Smooth muscle cell (in vitro differentiated cells): Measurements from ENCODE around the gene MAPKAP1. TPM values are rescaled to one million over a fixed set of nuclear protein-coding genes. Genes with fewer than 3 reads are reported as not detected.

Source experiments
- DNase-seq: peaks from one replicate; lab custom pipeline; 2025; ENCODE audit not compliant: unreplicated experiment; lab: John Stamatoyannopoulos, UW
- H2AFZ ChIP-seq: fragments of 200-600 bp; sonication (generic); 2 replicates; pipeline ENCODE4 v1.6.0; 2016; ENCODE audit warnings: antibody characterized with exemption, low read depth, mild to moderate bottlenecking
- H3F3A ChIP-seq: fragments of 200-600 bp; sonication (generic); 2 replicates; pipeline ENCODE4 v1.6.0; 2017; ENCODE audit warnings: antibody characterized with exemption, low read depth
- H3K27ac ChIP-seq: fragments of 200-600 bp; sonication (generic); 2 replicates; pipeline ENCODE4 v1.5.1; 2016; ENCODE audit warnings: low read depth, mild to moderate bottlenecking
- H3K27me3 ChIP-seq: fragments of 200-600 bp; sonication (generic); 2 replicates; pipeline ENCODE4 v1.6.1; 2016; ENCODE audit warnings: low read depth, mild to moderate bottlenecking
- H3K36me3 ChIP-seq: fragments of 200-600 bp; sonication (generic); 2 replicates; pipeline ENCODE4 v1.5.1; 2016; ENCODE audit warnings: low read depth
- H3K4me1 ChIP-seq: fragments of 200-600 bp; sonication (generic); 2 replicates; pipeline ENCODE4 v1.5.1; 2016; ENCODE audit warnings: low read depth
- H3K4me2 ChIP-seq: fragments of 200-600 bp; sonication (generic); 2 replicates; pipeline ENCODE4 v1.6.0; 2016; ENCODE audit warnings: mild to moderate bottlenecking
- H3K4me3 ChIP-seq: fragments of 200-600 bp; sonication (generic); 2 replicates; pipeline ENCODE4 v1.5.1; 2016; ENCODE audit warnings: mild to moderate bottlenecking
- H3K79me2 ChIP-seq: fragments of 200-600 bp; sonication (generic); 2 replicates; pipeline ENCODE4 v1.6.0; 2016; ENCODE audit warnings: low read depth, mild to moderate bottlenecking
- H3K9ac ChIP-seq: fragments of 200-600 bp; sonication (generic); 2 replicates; pipeline ENCODE4 v1.6.0; 2016; ENCODE audit warnings: low read depth
- H3K9me3 ChIP-seq: fragments of 200-600 bp; sonication (generic); replicated peaks from 2 replicates; pipeline ENCODE4 v1.5.1; 2016; ENCODE audit warnings: low read depth
- H4K20me1 ChIP-seq: fragments of 200-600 bp; sonication (generic); 2 replicates; pipeline ENCODE4 v1.6.0; 2016; ENCODE audit warnings: low read depth
- CTCF ChIP-seq: fragments of 200-600 bp; sonication (generic); IDR thresholded peaks from 2 replicates; pipeline ENCODE4 v1.5.1; 2017; ENCODE audit warnings: borderline replicate concordance, mild to moderate bottlenecking, antibody characterized with exemption; ENCODE audit not compliant: insufficient read depth, poor library complexity, severe bottlenecking
- WGBS: methylation state at CpG from one replicate; pipeline ENCODE4 v1.1.7; 2016; ENCODE audit warnings: low lambda C conversion rate; 5-methylcytosine and 5-hydroxymethylcytosine counted together
- polyA plus RNA-seq: library from polyadenylated mRNA; unstranded; fragments of >200 nt; fragmentation: Nextera tagmentation; extraction: Ambion mirVana; gene quantifications from 2 replicates; pipeline ENCODE4 v1.2.1, GENCODE V29; 2016
- total RNA-seq: library from RNA; depleted of rRNA; stranded (reverse); fragments of >200 nt; gene quantifications from 2 replicates; pipeline ENCODE4 v1.2.3, GENCODE V29; 2014

The MAPKAP1 gene
- total and polyA plus RNA-seq, 2 experiments from 2014 or later: 50.1 to 74.5 TPM

DNA sequence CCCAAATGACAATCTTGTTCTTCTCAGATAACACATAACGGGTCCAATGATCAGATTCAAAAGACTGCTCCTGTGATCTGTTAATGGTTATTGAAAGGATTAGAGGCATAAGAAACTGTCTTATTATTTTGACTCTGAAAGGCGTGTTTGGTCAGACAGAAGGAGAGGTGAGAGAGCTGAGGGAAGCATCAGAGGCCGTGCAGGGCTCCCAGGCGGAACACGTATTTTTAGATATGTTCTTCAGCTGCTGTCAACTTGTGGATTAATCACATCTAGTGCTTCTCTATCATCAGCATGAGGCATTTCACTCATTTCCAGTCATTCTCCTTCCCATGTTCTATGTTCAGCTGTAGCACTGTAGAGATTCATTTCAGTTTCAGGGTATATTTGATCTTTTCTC is 199.8 kb downstream of the MAPKAP1 start:
- H3K4me3 ChIP-seq: no peak overlapping the region
- no peak for TF ChIP-seq CTCF
- no peak overlapping the region for H2AFZ ChIP-seq
- no peak overlapping the region for H3K4me2 ChIP-seq
- no peak overlapping the region for H3K27ac ChIP-seq
- H3K27me3 ChIP-seq: no peaks in the 10 kb centered on the region
- H3K36me3 ChIP-seq: no peaks in the 10 kb centered on the region
- H3K79me2 ChIP-seq: peaks cover 5% of the 10 kb centered on the region
- peaks cover 15% of the 10 kb centered on the region for H3K4me1 ChIP-seq
- H3K9me3 ChIP-seq: no peaks in the 10 kb centered on the region
- peaks cover 12% of the 10 kb centered on the region for H4K20me1 ChIP-seq
- 87% methylated on average over 5 of the region's 5 CpGs for WGBS
- H3K9ac ChIP-seq: no peak overlapping the region
- DNase-seq: no peak
- peaks cover 4% of the 10 kb centered on the region for H3F3A ChIP-seq

DNA sequence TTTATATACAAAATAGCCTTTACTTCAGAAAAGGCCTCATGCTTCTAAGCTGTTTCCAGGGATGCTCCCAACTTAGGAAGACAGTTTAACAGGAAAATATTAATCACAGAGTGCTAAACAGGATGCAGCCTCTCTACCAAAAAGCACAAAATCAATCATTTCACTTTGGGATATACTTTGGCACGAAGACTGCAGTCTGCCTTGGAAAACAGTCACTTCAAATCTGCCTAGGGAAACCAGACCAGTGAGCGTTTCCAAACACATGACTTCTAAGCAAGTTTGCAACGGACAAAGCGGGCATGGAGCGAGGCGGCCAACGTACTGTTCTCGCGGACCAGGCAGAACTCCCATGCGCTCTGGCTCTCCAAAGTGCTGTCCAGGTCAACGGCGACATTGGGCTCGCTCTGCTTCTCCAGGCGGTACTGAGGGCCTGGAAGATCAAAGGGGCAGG is 201.0 kb downstream of the MAPKAP1 start:
- Histone ChIP-seq H3K4me3 (no peak overlapping the region), H3K9ac (no peak overlapping the region), H3K9me3 (no peaks in the 10 kb centered on the region), H3K79me2 (peaks cover 5% of the 10 kb centered on the region), H3K4me1 (peaks cover 6% of the 10 kb centered on the region), H3K27me3 (no peaks in the 10 kb centered on the region), H4K20me1 (peaks cover 12% of the 10 kb centered on the region), H3F3A (no peaks in the 10 kb centered on the region), H3K27ac (no peak overlapping the region), H3K4me2 (no peak overlapping the region), H2AFZ (no peak overlapping the region), H3K36me3 (no peaks in the 10 kb centered on the region)
- 66% methylated on average over 14 of the region's 14 CpGs for WGBS
- no peak for TF ChIP-seq CTCF
- no peak for DNase-seq

DNA sequence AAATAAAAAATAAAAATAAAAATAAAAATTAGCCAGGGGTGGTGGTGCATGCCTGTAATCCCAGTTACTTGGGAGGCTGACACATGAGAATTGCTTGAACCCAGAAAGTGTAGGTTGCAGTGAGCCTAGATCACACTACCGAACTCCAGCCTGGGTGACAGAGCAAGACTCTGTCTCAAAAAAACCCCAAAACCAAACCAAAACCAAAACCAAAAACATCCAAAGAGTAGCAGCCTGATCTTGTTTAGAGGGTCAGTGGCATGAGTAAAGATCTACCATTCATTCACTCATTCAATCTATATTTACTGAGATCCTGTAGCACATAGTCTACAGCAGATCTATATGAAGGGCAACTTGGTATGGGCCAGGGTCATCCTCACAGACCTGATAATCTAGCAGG is 202.4 kb downstream of the MAPKAP1 start:
- no peak overlapping the region for H2AFZ ChIP-seq
- 85% methylated on average over 1 of the region's 1 CpG for WGBS
- peaks cover 6% of the 10 kb centered on the region for H3K4me1 ChIP-seq
- H3K4me2 ChIP-seq: no peak overlapping the region
- no peaks in the 10 kb centered on the region for H3F3A ChIP-seq
- no peak overlapping the region for H3K9ac ChIP-seq
- no peak for TF ChIP-seq CTCF
- H3K9me3 ChIP-seq: no peaks in the 10 kb centered on the region
- no peak overlapping the region for H3K27ac ChIP-seq
- no peaks in the 10 kb centered on the region for H3K79me2 ChIP-seq
- DNase-seq: no peak
- H3K36me3 ChIP-seq: no peaks in the 10 kb centered on the region
- H3K4me3 ChIP-seq: no peak overlapping the region
- peaks cover 12% of the 10 kb centered on the region for H4K20me1 ChIP-seq
- no peaks in the 10 kb centered on the region for H3K27me3 ChIP-seq

- WGBS: 95% methylated on average over 1 of the region's 1 CpG
Measured at GRCh38 chr9:125497906-125498305, 209.1 kb downstream of the MAPKAP1 start.

More at GRCh38 chr9:125497906-125498305, 209.1 kb downstream of the MAPKAP1 start:
- H4K20me1 ChIP-seq: peaks cover 17% of the 10 kb centered on the region
- H3K4me3 ChIP-seq: no peak overlapping the region
- peaks cover 10% of the 10 kb centered on the region for H3K4me1 ChIP-seq
- no peaks in the 10 kb centered on the region for H3K36me3 ChIP-seq
- no peak overlapping the region for H3K27ac ChIP-seq
- no peak overlapping the region for H3K9ac ChIP-seq
- peaks cover 22% of the 10 kb centered on the region for H3F3A ChIP-seq
- no peak for TF ChIP-seq CTCF
- H3K27me3 ChIP-seq: no peaks in the 10 kb centered on the region
- DNase-seq: no peak
- H3K79me2 ChIP-seq: no peaks in the 10 kb centered on the region
- H2AFZ ChIP-seq: no peak overlapping the region
- H3K4me2 ChIP-seq: no peak overlapping the region
- no peaks in the 10 kb centered on the region for H3K9me3 ChIP-seq
